IMR-90 (cell line): ENCODE data around the gene ZNF581. TPM values are rescaled to one million over a fixed set of nuclear protein-coding genes. Genes with fewer than 3 reads are reported as not detected.

Source experiments
- ATAC-seq: fragments of 200-7000 bp; cut with Tn5 transposase; 2 replicates; pipeline ENCODE4 v1.9.1; 2020; ENCODE audit warnings: low read depth, mild to moderate bottlenecking, moderate library complexity
- BruUV-seq: library from RNA; stranded (reverse); fragments of 400-500 nt; replicated peaks from 2 replicates; lab custom pipeline; 2021; lab: Mats Ljungman, UMichigan
- CTCF ChIA-PET: fragments of 300-600 bp; formaldehyde crosslinking; extraction: SDS; loops from one replicate; lab custom pipeline; 2021; ENCODE audit warnings: antibody characterized with exemption; lab: Yijun Ruan, JAX
- POLR2A ChIA-PET: fragments of 300-600 bp; sonication (Branson Sonifier 250); formaldehyde crosslinking; loops from one replicate; lab custom pipeline; 2022; ENCODE audit warnings: antibody characterized with exemption; ENCODE audit not compliant: unreplicated experiment; lab: Charles Lee
- DNase-seq: peaks from one replicate; pipeline ENCODE4 v3.0.0; 2013
- H2AFZ ChIP-seq: replicated peaks from 2 replicates; pipeline ENCODE3; 2013; ENCODE audit warnings: low read length, mild to moderate bottlenecking; ENCODE audit not compliant: poor library complexity
- H2AK5ac ChIP-seq: 2 replicates; pipeline ENCODE4 v1.6.1; 2013; ENCODE audit warnings: low read depth, low read length, inconsistent platforms
- H2AK9ac ChIP-seq: replicated peaks from 2 replicates; pipeline ENCODE3; 2013; ENCODE audit warnings: mild to moderate bottlenecking, low read depth, low read length, moderate library complexity; ENCODE audit not compliant: poor library complexity
- H2BK120ac ChIP-seq: 2 replicates; pipeline ENCODE4 v1.6.1; 2013; ENCODE audit warnings: low read depth, low read length, inconsistent platforms
- H2BK15ac ChIP-seq: 3 replicates; pipeline ENCODE4 v1.6.1; 2013; ENCODE audit warnings: low read depth, low read length, inconsistent platforms
- H2BK20ac ChIP-seq: 2 replicates; pipeline ENCODE4 v1.6.1; 2013; ENCODE audit warnings: low read depth, mild to moderate bottlenecking, inconsistent platforms, low read length, moderate library complexity
- H2BK5ac ChIP-seq: 2 replicates; pipeline ENCODE4 v1.6.1; 2013; ENCODE audit warnings: mild to moderate bottlenecking, low read depth, low read length, inconsistent platforms; ENCODE audit not compliant: poor library complexity, severe bottlenecking
- H3K14ac ChIP-seq: replicated peaks from 2 replicates; pipeline ENCODE4 v1.6.1; 2013; ENCODE audit warnings: low read depth, low read length, inconsistent platforms
- H3K18ac ChIP-seq: 2 replicates; pipeline ENCODE4 v1.6.1; 2013; ENCODE audit warnings: low read depth, low read length, control low read depth
- H3K23ac ChIP-seq: 2 replicates; pipeline ENCODE4 v1.6.1; 2013; ENCODE audit warnings: low read depth, low read length, inconsistent platforms
- H3K27ac ChIP-seq: 2 replicates; pipeline ENCODE4 v1.5.1; 2013; ENCODE audit warnings: mild to moderate bottlenecking, control low read depth, low read length; ENCODE audit not compliant: insufficient read depth
- H3K27me3 ChIP-seq: 2 replicates; pipeline ENCODE4 v1.6.1; 2013; ENCODE audit warnings: low read length; ENCODE audit not compliant: control insufficient read depth, insufficient read depth
- H3K36me3 ChIP-seq: 2 replicates; pipeline ENCODE4 v1.6.1; 2013; ENCODE audit warnings: low read length, mixed read lengths; ENCODE audit not compliant: control insufficient read depth, insufficient read depth
- H3K4ac ChIP-seq: 2 replicates; pipeline ENCODE4 v1.6.1; 2013; ENCODE audit warnings: low read depth, low read length, inconsistent platforms
- H3K4me1 ChIP-seq: 2 replicates; pipeline ENCODE4 v1.6.1; 2013; ENCODE audit warnings: low read length, mixed read lengths; ENCODE audit not compliant: control insufficient read depth, insufficient read depth
- H3K4me2 ChIP-seq: 2 replicates; pipeline ENCODE4 v1.6.1; 2013; ENCODE audit warnings: low read depth, mild to moderate bottlenecking, control low read depth, low read length, moderate library complexity
- H3K4me3 ChIP-seq: 2 replicates; pipeline ENCODE4 v1.5.1; 2013; ENCODE audit warnings: low read depth, mild to moderate bottlenecking, control low read depth, low read length, moderate library complexity; ENCODE audit not compliant: insufficient read depth
- H3K56ac ChIP-seq: 2 replicates; pipeline ENCODE4 v1.6.1; 2013; ENCODE audit warnings: low read length, inconsistent platforms; ENCODE audit not compliant: insufficient read depth; ENCODE audit errors: extremely low read depth
- H3K79me1 ChIP-seq, 2 experiments: 2 replicates each; pipeline ENCODE4 v1.6.1; 2013; ENCODE audit warnings: low read length in 2 of 2, inconsistent platforms in 1 of 2, low read depth in 1 of 2
- H3K9ac ChIP-seq: 2 replicates; pipeline ENCODE4 v1.6.1; 2013; ENCODE audit warnings: low read depth, low read length, control low read depth
- H3K9me1 ChIP-seq: 2 replicates; pipeline ENCODE4 v1.6.1; 2013; ENCODE audit warnings: low read length, inconsistent platforms; ENCODE audit not compliant: insufficient read depth
- H3K9me3 ChIP-seq: 2 replicates; pipeline ENCODE4 v1.6.1; 2013; ENCODE audit warnings: low read length; ENCODE audit not compliant: control insufficient read depth, insufficient read depth
- H4K20me1 ChIP-seq: 2 replicates; pipeline ENCODE4 v1.6.1; 2013; ENCODE audit warnings: low read length, inconsistent platforms; ENCODE audit not compliant: insufficient read depth
- H4K5ac ChIP-seq: 2 replicates; pipeline ENCODE4 v1.6.1; 2013; ENCODE audit warnings: mild to moderate bottlenecking, low read depth, low read length, control low read depth
- H4K8ac ChIP-seq, 2 experiments: 2 replicates each; pipeline ENCODE4 v1.6.1; 2013; ENCODE audit warnings: low read depth in 2 of 2, low read length in 2 of 2, control low read depth in 1 of 2, inconsistent platforms in 1 of 2
- H4K91ac ChIP-seq: 2 replicates; pipeline ENCODE4 v1.6.1; 2013; ENCODE audit warnings: low read depth, low read length, inconsistent platforms; ENCODE audit not compliant: insufficient read depth
- BHLHE40 ChIP-seq: fragments of 150-350 bp; IDR thresholded peaks from 2 replicates; pipeline ENCODE4 v1.6.1; 2016; ENCODE audit warnings: mild to moderate bottlenecking, low read depth, low read length
- CEBPB ChIP-seq: IDR thresholded peaks from 2 replicates; pipeline ENCODE4 v1.6.1; 2012; ENCODE audit warnings: low read depth, low read length, improper control_type of control experiment
- CHD1 ChIP-seq: IDR thresholded peaks from 2 replicates; pipeline ENCODE4 v1.6.1; 2012; ENCODE audit warnings: low read depth, low read length, improper control_type of control experiment
- FOS ChIP-seq: fragments of 150-350 bp; IDR thresholded peaks from 2 replicates; pipeline ENCODE4 v1.6.1; 2016; ENCODE audit warnings: low read depth, low read length
- MAFK ChIP-seq: IDR thresholded peaks from 2 replicates; pipeline ENCODE4 v1.6.1; 2012; ENCODE audit warnings: low read depth, low read length, improper control_type of control experiment
- MAZ ChIP-seq: IDR thresholded peaks from 2 replicates; pipeline ENCODE4 v1.6.1; 2012; ENCODE audit warnings: low read depth, mild to moderate bottlenecking, low read length, improper control_type of control experiment, moderate library complexity, borderline replicate concordance
- MXI1 ChIP-seq: IDR thresholded peaks from 2 replicates; pipeline ENCODE4 v1.6.1; 2012; ENCODE audit warnings: low read depth, mild to moderate bottlenecking, low read length, moderate library complexity, borderline replicate concordance
- NFE2L2 ChIP-seq: fragments of 150-350 bp; IDR thresholded peaks from 2 replicates; pipeline ENCODE4 v1.6.1; 2016; ENCODE audit warnings: low read depth, mild to moderate bottlenecking, low read length
- POLR2A ChIP-seq: IDR thresholded peaks from 2 replicates; pipeline ENCODE4 v1.6.1; 2012; ENCODE audit warnings: mild to moderate bottlenecking, low read depth, low read length
- RAD21 ChIP-seq: IDR thresholded peaks from 2 replicates; pipeline ENCODE4 v1.6.1; 2012; ENCODE audit warnings: low read length, improper control_type of control experiment
- RFX5 ChIP-seq: IDR thresholded peaks from 2 replicates; pipeline ENCODE4 v1.8.0; 2012; ENCODE audit warnings: low read depth, mild to moderate bottlenecking, low read length, moderate library complexity
- SMC3 ChIP-seq: fragments of 150-350 bp; IDR thresholded peaks from 2 replicates; pipeline ENCODE4 v1.6.1; 2016; ENCODE audit warnings: low read depth, mild to moderate bottlenecking, antibody characterized with exemption, low read length, moderate library complexity
- USF2 ChIP-seq: fragments of 150-350 bp; IDR thresholded peaks from 2 replicates; pipeline ENCODE4 v1.6.1; 2017; ENCODE audit warnings: mild to moderate bottlenecking, antibody characterized with exemption, low read length, low read depth
- WGBS, 2 experiments: methylation state at CpG; one replicate each; pipeline versions ENCODE4 v1.1.5 to v1.1.7; 2013; ENCODE audit warnings: missing lambda C conversion rate in 2 of 2; ENCODE audit not compliant: insufficient read length in 1 of 2; ENCODE audit errors: extremely low coverage in 2 of 2; 5-methylcytosine and 5-hydroxymethylcytosine counted together
- dilution Hi-C: fragments of 300-500 bp; cut with HindIII; formaldehyde crosslinking; loops from one replicate; pipeline ENCODE4 v1.14.3; 2018; ENCODE audit warnings: low sequenced_read_pairs; ENCODE audit not compliant: unreplicated experiment
- in situ Hi-C: fragments of 300-500 bp; cut with MboI; formaldehyde crosslinking; loops from 3 replicates; pipeline ENCODE4 v1.14.3; 2019; ENCODE audit warnings: low sequenced_read_pairs, inconsistent platforms, mixed read lengths
- intact Hi-C: fragments of 100-400 bp; cut with micrococcal nuclease; formaldehyde crosslinking; loops from 2 replicates; pipeline ENCODE4 v1.10.0; 2022
- polyA plus RNA-seq, 3 experiments: library from polyadenylated mRNA; depleted of rRNA; stranded (reverse); fragments of >200 nt; gene quantifications; 2 replicates each; pipeline ENCODE4 v1.2.3, GENCODE V29; 2012; ENCODE audit warnings: low replicate concordance in 1 of 3
- total RNA-seq: library from RNA; depleted of rRNA; stranded (reverse); fragments of >200 nt; gene quantifications from 2 replicates; pipeline ENCODE4 v1.2.3, GENCODE V29; 2012

The ZNF581 gene
- total and polyA plus RNA-seq, 2 of the 4 experiments (the other 2 are of a cell fraction), result 9.7 to 21.9 TPM

- dilution Hi-C loops (no loop called here), intact Hi-C loops (no loop called here), in situ Hi-C loops (no loop called here)
- Histone ChIP-seq H2BK20ac (no peak overlapping the region), H4K8ac (no peak overlapping the region), H2AFZ (no peak overlapping the region), H3K23ac (no peak overlapping the region), H3K4ac (no peak overlapping the region), H3K4me3 (no peak overlapping the region), H2BK15ac (no peak overlapping the region), H2BK120ac (no peak overlapping the region), H3K4me1 (no peaks in the 10 kb centered on the region), H3K18ac (no peak overlapping the region), H4K91ac (no peak overlapping the region), H4K20me1 (no peaks in the 10 kb centered on the region), H3K14ac (no peak overlapping the region), H3K27ac (no peak overlapping the region), H3K9me3 (no peaks in the 10 kb centered on the region), H3K56ac (no peak overlapping the region), H4K5ac (no peak overlapping the region), H3K27me3 (no peaks in the 10 kb centered on the region), H2BK5ac (no peak overlapping the region), H2AK5ac (no peak overlapping the region), H3K9me1 (peaks cover 5% of the 10 kb centered on the region; the same call in 1 of the 2 replicates), H2AK9ac (no peak overlapping the region), H3K9ac (no peak overlapping the region), H3K79me1 (peaks cover 7 to 19% of the 10 kb centered on the region in 2 experiments), H3K36me3 (peaks cover 42% of the 10 kb centered on the region), H3K4me2 (no peak overlapping the region)
- no peak for ATAC-seq
- TF ChIP-seq MXI1 (no peak), FOS (no peak), BHLHE40 (no peak), NFE2L2 (no peak), CHD1 (no peak), POLR2A (no peak), MAFK (no peak), MAZ (no peak), RFX5 (no peak), USF2 (no peak), RAD21 (no peak), CEBPB (no peak), SMC3 (no peak)
- CTCF ChIA-PET, result no interaction called here
- 100% methylated on average over 3 of the region's 4 CpGs; no CpG with 5 or more reads in 1 of the 2 experiments for WGBS, 2 experiments
- DNase-seq, result no peak
- BruUV-seq, result no TSS peak
- POLR2A ChIA-PET, result interaction anchor here (0.6 kb wide), 1 partner anchor 59 kb away, joined by 3 read pairs; no protein-coding TSS in a partner anchor
Observed at GRCh38 chr19:55594996-55595545, 48.4 kb upstream of the ZNF581 start.
